NCI-H345 treated with DMSO at 0.1 percent for 48 hours (cell line): ENCODE data around the gene P2RY11.

ENCODE experiments used
- DNase-seq: peaks from one replicate; lab custom pipeline; 2025; ENCODE audit not compliant: unreplicated experiment; lab: John Stamatoyannopoulos, UW

P2RY11 gene, protein sequence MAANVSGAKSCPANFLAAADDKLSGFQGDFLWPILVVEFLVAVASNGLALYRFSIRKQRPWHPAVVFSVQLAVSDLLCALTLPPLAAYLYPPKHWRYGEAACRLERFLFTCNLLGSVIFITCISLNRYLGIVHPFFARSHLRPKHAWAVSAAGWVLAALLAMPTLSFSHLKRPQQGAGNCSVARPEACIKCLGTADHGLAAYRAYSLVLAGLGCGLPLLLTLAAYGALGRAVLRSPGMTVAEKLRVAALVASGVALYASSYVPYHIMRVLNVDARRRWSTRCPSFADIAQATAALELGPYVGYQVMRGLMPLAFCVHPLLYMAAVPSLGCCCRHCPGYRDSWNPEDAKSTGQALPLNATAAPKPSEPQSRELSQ

DNA sequence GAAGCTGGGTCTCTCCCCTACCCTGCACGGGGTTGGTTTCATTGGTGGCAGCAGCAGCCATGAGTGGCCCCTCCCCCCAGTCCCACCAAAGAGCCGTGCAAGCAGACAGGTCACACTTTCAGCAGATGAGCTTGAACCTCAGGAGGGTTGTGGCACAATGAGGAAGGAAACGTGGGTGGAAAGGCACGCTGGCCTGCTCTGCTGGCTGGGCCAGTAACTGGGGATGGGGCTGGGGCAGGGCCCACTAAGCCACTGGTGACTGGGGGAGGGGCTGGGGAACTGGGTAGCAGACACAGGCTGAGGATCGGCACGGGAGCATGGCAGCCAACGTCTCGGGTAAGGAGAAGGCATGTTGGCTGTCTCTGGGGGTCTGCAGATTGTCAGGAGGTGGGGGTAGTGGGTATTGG is at the start of gene P2RY11:
P2RY11 (plus strand) TSS at position 289 of the 407 bp plus-strand sequence; CDS start at position 318, 29 bp downstream.
- no peak for DNase-seq

DNA sequence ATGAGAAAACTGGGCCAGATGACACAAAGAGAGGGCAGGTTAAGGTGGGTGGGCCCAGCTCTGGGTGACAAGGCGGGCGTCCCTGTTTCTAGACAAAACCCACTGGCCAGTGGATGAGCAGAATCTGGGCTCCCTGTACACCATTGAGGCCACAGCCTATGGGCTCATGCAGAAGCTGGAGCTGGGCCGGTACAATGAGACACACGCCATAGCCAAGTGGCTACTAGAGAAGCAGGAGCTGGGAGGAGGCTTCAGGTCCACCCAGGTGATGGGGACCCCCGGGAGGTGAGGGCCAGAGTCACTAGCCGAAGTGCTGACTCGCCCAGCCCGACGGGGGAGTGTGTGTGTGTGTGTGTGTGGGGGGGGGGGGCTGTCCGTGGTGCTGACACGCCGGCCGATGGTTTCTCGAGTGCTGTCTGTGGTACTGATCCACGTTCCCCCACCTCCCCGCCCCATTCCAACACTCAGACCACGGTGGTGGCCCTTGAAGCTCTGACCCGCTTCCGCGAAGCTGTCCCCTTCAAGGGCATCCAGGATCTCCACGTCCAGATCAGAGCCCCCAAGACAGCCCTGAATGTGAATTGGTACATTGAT is 49.7 kb upstream of the P2RY11 start:
- no peak for DNase-seq

- DNase-seq: no peak
Observed at GRCh38 chr19:10068205-10068604, 43.3 kb upstream of the P2RY11 start.

DNA sequence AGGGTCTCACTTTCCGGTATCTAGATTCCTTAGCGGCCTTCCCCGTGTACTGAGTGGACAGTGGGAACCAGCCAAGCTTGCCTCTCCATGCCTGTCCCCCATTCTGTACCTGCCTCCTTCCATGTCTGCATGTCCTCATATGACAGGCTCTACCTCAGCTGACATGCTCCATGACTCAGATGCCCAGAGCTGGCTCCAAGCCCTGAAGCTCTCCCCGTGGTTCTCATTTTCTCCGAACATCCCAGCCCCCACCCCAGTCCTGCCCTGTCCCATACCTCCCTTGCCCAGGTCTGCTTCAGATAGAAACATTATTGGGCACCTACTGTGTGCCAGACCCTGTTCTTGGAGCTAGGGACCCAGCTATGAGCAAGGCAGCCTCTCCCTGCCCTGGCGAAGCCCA is 42.4 kb upstream of the P2RY11 start:
- no peak for DNase-seq

DNA sequence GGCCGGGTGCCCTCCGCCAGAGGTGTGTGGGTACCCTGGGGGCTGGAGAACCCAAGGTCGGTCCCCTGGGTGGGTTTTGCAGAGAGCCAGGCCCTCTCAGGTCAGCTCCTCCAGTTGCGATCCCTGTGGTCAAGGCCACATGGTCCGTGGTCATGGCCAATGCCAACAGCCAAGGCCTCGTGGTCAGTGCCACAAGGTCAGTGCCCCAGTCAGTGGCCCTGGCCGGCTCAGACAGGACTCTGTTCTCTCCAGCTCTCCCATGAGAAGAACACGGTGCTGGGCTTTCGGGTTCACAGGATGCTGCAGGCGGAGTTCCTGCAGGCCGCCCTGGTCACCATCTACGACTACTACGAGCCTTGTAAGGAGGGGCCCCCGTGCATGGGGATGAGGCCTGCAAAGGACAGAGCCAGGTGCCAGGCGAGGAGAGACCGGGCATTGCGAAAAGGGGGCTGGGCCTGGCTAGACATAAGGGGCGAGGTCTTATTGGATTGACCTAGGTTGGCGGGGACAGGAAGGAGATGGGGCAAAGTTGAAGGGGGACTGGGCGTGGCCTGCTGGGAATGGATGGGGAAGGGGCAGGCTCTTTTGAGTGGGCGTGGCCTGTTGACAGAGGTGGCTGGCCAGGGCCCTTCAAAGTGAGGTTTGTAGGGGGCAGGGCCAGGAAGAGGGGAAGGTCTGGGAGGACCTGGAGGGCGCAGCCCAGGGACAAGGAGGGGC is 40.6 kb upstream of the P2RY11 start:
- no peak for DNase-seq

- no peak for DNase-seq
Observed at GRCh38 chr19:10074153-10074552, 37.3 kb upstream of the P2RY11 start.

DNA sequence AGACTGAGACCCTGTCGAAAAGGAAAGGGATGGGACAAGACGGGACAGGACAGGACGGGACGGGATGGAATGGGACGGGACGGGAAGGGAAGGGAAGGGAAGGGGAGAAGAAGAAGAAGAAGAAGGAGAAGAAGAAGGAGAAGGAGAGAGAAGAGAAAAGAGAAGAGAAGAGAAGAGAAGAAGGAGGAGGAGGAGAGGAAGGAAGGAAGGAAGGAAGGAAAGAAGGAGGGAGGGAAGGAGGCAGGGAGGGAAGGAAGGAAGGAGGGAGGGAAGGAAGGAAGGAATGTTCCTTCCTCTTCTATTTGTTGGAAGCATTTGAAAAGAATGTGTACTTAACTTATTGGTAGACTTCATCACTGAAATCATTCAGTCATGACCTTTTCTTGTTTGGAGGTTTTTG is 35.0 kb upstream of the P2RY11 start:
- DNase-seq: no peak

DNA sequence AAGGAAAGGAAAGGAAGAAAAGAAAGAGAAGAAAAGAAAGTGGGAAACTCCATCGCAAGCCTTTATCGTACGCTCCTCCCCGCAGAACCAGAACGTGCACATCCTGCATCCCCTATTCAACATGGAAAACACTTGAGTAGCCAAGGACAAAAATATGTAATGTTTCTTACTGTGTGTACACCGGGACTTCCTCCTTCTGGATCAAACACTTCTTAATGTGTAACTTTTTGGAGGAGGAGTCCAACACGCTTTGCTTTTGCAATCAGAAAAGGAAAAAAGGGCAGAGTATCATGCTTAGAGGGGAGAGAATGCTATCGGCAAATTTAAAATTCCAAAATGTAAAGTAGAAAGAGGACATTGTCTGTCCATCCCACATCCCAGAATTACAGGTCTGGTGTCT is 33.2 kb upstream of the P2RY11 start:
- DNase-seq: no peak

GRCh38 chr19:10079031-10079453 is 32.5 kb upstream of the P2RY11 start:
- DNase-seq: no peak

- no peak for DNase-seq
Observed at GRCh38 chr19:10083911-10084310, 27.6 kb upstream of the P2RY11 start.

- no peak for DNase-seq
Observed at GRCh38 chr19:10084803-10085202, 26.7 kb upstream of the P2RY11 start.

DNA sequence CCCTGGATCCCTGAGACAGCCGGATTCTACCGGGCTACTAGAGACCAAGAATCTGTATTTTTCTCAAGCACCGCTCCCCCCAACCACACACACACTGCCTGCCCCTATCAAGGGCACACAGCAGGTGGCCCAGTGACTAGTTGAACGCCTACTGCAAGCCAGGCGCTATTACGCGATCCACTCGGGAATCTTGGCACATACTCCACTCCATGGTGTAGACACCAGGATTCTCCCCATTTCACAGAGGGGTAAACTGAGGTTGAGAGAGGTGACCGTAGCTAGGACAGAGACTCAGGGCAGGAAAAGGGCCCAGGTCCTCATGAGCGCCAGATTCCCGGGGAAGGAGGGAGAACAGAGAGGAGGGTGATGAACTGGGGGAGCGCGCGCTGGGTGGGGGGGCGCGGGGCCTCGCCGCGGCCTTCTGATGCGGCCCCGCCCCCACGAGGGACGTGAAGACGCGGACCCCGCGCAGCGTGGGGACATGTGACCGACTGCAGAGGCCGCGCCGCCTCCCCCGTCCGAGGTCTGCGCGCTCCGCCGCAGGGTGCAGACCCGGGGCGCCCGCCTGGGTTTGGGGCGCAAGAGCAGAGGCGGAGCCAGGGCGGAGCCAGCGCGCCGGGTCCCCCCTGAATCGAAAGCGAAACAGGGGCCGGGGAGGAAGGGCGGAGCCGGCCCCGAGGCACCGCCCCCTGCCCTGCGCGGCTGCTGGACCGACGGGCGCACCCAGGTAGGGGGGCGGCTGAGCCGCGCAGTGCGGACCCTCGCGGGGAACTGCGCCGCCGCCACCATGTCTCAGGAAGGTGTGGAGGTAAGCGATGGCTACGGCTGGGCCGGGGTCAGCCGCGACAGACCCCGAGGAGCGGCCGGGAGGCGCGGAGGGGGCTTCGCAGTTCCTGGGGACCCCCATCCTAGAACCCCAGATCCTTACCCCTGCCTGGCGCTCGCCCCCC is 25.6 kb upstream of the P2RY11 start, which contains the start of gene SHFL:
SHFL (plus strand) TSS at position 677 of the 950 bp plus-strand sequence; CDS start at position 788, 111 bp downstream.
- no peak for DNase-seq

DNA sequence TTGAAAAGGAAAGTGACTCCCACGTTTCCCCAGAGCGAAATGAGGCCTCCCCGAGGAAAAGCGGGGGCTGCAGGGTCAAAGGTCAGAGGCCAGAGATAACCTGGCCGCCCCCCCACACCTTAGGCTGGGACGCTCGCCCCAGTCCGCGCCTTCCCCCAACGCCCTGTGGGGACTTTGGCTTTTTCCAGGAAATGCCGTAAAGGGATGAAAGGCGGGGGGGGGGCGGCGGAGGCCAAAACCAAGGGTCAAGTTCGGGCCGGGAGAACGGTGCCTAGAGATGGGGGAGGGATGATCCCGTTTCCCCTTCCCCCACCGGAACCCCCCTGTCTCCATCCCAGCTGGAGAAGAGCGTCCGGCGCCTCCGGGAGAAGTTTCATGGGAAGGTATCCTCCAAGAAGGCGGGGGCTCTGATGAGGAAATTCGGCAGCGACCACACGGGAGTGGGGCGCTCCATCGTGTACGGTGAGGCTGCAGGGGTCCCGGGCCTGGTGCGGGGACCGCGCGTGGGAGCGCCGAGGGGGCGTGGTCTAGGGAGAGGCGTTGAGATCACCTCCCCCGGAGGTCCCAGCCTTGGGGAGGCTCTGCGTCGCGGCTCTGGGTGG is 24.8 kb upstream of the P2RY11 start:
- DNase-seq: no peak

GRCh38 chr19:10087296-10088061 is 24.0 kb upstream of the P2RY11 start:
- DNase-seq: no peak

DNA sequence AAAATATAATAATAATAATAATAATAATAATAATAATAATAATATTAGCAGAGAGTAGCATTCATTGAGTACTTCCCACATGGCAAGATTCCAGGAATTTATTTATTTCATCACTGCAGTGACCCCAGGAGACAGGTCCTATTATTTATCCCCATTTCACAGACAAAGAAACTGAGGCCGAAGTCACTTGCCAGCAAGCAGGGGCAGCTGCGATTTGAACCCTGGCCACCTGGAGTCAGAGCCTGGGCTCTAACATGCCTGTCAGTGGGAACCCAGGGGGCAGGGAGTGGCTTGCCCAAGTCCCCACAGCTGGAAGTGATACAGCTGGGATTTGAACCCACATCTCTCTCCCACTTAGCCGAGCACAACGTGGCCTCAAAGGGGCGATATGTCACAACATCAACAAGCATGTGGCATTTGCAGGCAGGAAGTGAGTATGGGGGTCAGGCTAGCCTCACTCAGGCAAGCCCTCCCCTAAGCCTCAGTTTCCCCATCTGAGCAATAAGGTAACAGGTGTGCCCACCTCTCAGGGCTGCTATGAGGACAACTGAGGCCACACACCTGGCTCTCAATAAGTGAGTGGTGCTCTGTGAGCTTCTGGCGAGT is 22.4 kb upstream of the P2RY11 start:
- no peak for DNase-seq

GRCh38 chr19:10089801-10090375 is 21.6 kb upstream of the P2RY11 start:
- no peak for DNase-seq

- DNase-seq: no peak
Observed at GRCh38 chr19:10091370-10091687, 20.2 kb upstream of the P2RY11 start.

DNA sequence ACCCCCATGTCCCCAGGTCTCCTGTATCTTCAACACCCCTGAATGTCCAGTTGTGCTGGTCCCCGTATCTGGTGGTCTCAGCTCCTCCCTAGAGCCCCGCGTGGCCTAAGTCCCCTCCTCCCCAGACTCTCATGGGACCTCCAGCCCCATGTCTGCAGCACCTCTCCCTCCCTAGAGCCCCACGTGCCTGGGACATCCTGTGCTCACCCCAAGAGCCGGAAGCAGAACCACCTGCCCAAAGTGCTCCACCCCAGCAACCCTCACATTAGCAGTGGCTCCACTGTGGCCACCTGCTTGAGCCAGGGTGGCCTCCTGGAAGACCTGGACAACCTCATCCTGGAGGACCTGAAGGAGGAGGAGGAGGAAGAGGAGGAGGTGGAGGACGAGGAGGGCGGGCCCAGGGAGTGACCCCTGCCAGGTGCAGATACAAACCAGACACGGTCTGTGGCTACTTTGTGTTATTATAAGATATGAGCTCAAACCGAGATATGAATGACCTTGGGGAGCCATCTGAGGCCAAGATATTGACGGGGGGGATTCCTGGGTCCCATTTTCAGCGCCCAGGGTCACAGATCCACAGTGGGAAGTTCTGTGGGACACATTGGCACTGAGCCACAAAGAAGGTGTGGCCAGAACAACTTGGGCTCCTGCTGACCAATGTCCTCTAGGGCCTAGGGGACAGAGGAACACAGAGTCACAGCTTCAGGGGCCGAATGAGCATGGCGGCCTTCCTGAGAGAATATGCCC is 19.4 kb upstream of the P2RY11 start:
- no peak for DNase-seq
